ENCODE measurements around the gene C10orf105. TPM values are rescaled to one million over a fixed set of nuclear protein-coding genes. Genes with fewer than 3 reads are reported as not detected.

Gene C10orf105
- total RNA-seq, 4 donors from 2014 or later: 0.06 to 0.27 (median 0.14) TPM

GRCh38 chr10:71756311-71757191 lies 37.0 kb upstream of the C10orf105 start:
- no peak overlapping the region for H3K4me3 ChIP-seq (ENCODE audit: low read depth, poor library complexity, severe bottlenecking)
- 60 to 63% methylated on average over 12 of the region's 12 CpGs for WGBS, 2 donors
- DNase-seq (ENCODE audit: low spot score in 2 of 2): no peak
- TF ChIP-seq POLR2A (IDR thresholded peaks at IDR 0.05) (no peak), CTCF (IDR thresholded peaks at IDR 0.05) (no peak)
- intact Hi-C loops (cut with DNase I; ENCODE audit: low total_unique reads): no loop called here

- DNase-seq (ENCODE audit: low spot score in 2 of 2): no peak
- no peak for TF ChIP-seq POLR2A (IDR thresholded peaks at IDR 0.05)
- TF ChIP-seq CTCF (IDR thresholded peaks at IDR 0.05): no peak
- intact Hi-C loops (cut with DNase I; ENCODE audit: low total_unique reads): no loop called here
- no peak overlapping the region for H3K4me3 ChIP-seq (ENCODE audit: low read depth, poor library complexity, severe bottlenecking)
- WGBS, 2 donors: 95% methylated on average over 15 to 16 of the region's 16 CpGs
These were observed 35.8 kb upstream of the C10orf105 start for GRCh38 chr10:71755179-71755879.

- TF ChIP-seq POLR2A (IDR thresholded peaks at IDR 0.05) (no peak), CTCF (IDR thresholded peaks at IDR 0.05) (no peak)
- no peak overlapping the region for H3K4me3 ChIP-seq (ENCODE audit: low read depth, poor library complexity, severe bottlenecking)
- DNase-seq (ENCODE audit: low spot score in 2 of 2): no peak
- intact Hi-C loops (cut with DNase I; ENCODE audit: low total_unique reads): no loop called here
- WGBS, 2 donors: 83 to 86% methylated on average over 3 of the region's 3 CpGs
These were observed 35.0 kb upstream of the C10orf105 start for GRCh38 chr10:71754562-71754961.

- 69 to 72% methylated on average over 8 of the region's 8 CpGs for WGBS, 2 donors
- TF ChIP-seq POLR2A (IDR thresholded peaks at IDR 0.05): no peak
- TF ChIP-seq CTCF (IDR thresholded peaks at IDR 0.05): no peak
- no peak for DNase-seq (ENCODE audit: low spot score in 2 of 2)
- intact Hi-C loops (cut with DNase I; ENCODE audit: low total_unique reads): no loop called here
- H3K4me3 ChIP-seq (ENCODE audit: low read depth, poor library complexity, severe bottlenecking): no peak overlapping the region
These were observed 34.5 kb upstream of the C10orf105 start for GRCh38 chr10:71753960-71754505.

GRCh38 chr10:71753091-71753959 lies 33.7 kb upstream of the C10orf105 start:
- TF ChIP-seq CTCF (IDR thresholded peaks at IDR 0.05): no peak
- TF ChIP-seq POLR2A (IDR thresholded peaks at IDR 0.05): no peak
- 86 to 89% methylated on average over 15 of the region's 15 CpGs for WGBS, 2 donors
- intact Hi-C loops (cut with DNase I; ENCODE audit: low total_unique reads): no loop called here
- peak in 1 of 2 donors; percentile 79 for DNase-seq (ENCODE audit: low spot score in 2 of 2)
- no peak overlapping the region for H3K4me3 ChIP-seq (ENCODE audit: low read depth, poor library complexity, severe bottlenecking)
